Upper lobe of right lung (tissue), 1 donor: ENCODE measurements around the gene PLEKHO1. TPM values are rescaled to one million over a fixed set of nuclear protein-coding genes. Genes with fewer than 3 reads are reported as not detected.

Source experiments
- ATAC-seq: fragments of 200-7000 bp; cut with Tn5 transposase; one replicate; pipeline ENCODE4 v1.9.1; 2020; ENCODE audit warnings: mild to moderate bottlenecking, moderate library complexity
- DNase-seq: peaks from one replicate; pipeline ENCODE4 v3.0.0-alpha.2; 2020
- H3K27ac ChIP-seq: fragments of 200-600 bp; one replicate; pipeline ENCODE4 v1.8.0; 2022
- H3K27me3 ChIP-seq: fragments of 200-600 bp; one replicate; pipeline ENCODE4 v1.8.0; 2022; ENCODE audit warnings: mild to moderate bottlenecking
- H3K36me3 ChIP-seq: fragments of 200-600 bp; one replicate; pipeline ENCODE4 v1.8.0; 2022
- H3K4me1 ChIP-seq: fragments of 200-600 bp; one replicate; pipeline ENCODE4 v1.8.0; 2022
- H3K4me3 ChIP-seq: fragments of 200-600 bp; one replicate; pipeline ENCODE4 v1.8.0; 2022; ENCODE audit warnings: mild to moderate bottlenecking
- H3K9me3 ChIP-seq: fragments of 200-600 bp; one replicate; pipeline ENCODE4 v1.8.0; 2022
- intact Hi-C: fragments of 100-400 bp; cut with DNase I; formaldehyde crosslinking; loops from one replicate; pipeline ENCODE4 v1.11.0; 2022
- total RNA-seq: library from RNA; stranded (reverse); fragmentation: NEBNext Ultra II Directional; extraction: Animal tissue kit (Norgen Biotek cat#: 25700); gene quantifications from one replicate; pipeline ENCODE4 v1.2.1, GENCODE V29; 2021
- TF ChIP-seq, protein P1 (sequence below): fragments of 200-600 bp; IDR thresholded peaks from one replicate; pipeline ENCODE4 v1.8.0; 2022; ENCODE audit warnings: antibody characterized with exemption
- donor health status: DM: no; HTN: yes; CAD: no; lungs with severe emphysema.

The PLEKHO1 gene
- total RNA-seq, 1 donor from 2014 or later: 44.5 TPM

DNA sequence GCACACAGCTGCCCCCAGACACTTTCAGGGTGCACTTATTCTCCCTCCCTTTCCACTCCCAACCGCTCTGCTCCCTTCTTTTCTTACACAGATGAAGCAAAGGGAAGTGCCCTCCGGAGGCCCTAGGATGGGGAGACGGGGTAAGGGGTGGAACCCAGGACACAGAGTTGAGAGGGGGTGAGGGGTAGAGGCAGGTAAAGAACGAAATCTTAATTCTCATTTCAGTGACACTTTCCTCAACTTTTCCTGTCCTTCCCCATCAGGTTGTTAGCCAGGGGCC lies 12.8 kb downstream of the PLEKHO1 start:
- H3K9me3 ChIP-seq: no peaks in the 10 kb centered on the region
- intact Hi-C loops: no loop called here
- H3K27me3 ChIP-seq: no peaks in the 10 kb centered on the region
- H3K4me3 ChIP-seq: peak overlapping the region; percentile 35
- peaks cover 33% of the 10 kb centered on the region for H3K4me1 ChIP-seq
- DNase-seq: no peak
- ATAC-seq: no peak
- peak overlapping the region; percentile 87 for H3K27ac ChIP-seq
- TF ChIP-seq, protein P1, sequence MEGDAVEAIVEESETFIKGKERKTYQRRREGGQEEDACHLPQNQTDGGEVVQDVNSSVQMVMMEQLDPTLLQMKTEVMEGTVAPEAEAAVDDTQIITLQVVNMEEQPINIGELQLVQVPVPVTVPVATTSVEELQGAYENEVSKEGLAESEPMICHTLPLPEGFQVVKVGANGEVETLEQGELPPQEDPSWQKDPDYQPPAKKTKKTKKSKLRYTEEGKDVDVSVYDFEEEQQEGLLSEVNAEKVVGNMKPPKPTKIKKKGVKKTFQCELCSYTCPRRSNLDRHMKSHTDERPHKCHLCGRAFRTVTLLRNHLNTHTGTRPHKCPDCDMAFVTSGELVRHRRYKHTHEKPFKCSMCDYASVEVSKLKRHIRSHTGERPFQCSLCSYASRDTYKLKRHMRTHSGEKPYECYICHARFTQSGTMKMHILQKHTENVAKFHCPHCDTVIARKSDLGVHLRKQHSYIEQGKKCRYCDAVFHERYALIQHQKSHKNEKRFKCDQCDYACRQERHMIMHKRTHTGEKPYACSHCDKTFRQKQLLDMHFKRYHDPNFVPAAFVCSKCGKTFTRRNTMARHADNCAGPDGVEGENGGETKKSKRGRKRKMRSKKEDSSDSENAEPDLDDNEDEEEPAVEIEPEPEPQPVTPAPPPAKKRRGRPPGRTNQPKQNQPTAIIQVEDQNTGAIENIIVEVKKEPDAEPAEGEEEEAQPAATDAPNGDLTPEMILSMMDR: no peak
- peaks cover 11% of the 10 kb centered on the region for H3K36me3 ChIP-seq

DNA sequence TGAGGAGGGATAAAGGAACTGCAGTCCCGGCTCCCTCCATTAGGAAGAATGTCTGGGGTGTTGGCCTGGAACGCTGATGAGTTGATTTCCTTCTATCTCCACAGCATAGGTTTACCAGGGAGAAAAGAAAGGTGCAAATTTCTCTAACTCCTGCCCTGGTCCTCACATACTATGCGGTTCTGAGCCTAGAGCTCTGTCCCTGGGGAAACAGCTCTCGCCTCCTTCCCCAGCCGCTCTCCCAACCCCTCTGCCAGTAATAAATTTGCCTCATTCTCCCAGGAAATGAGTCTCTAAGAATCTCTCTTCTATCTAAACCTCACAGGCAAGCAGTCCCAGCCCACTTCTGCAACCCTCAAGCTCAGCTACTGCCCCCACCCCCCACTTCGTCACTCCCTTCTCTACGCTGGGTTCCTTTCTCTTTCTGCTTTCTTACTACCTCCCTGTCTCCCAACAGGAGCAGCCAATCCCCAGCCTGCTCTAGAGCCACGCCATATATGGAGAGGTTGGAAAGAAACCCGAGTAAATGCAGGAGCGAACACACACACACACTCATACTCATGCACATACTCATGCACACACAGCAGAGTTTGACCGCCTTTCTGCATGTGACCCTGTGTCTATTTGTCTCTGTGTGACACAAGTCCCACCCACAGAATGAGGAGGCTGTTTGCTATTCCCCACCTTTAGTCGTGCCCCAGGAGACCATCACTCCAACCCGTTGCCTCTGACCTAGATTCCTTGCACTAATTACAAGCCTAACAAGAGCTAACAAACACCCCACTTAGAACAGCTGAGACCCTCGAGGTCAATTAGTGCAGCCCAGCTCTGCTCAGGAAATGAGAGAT lies 13.4 kb downstream of the PLEKHO1 start:
- DNase-seq (peak; percentile 85), ATAC-seq (peak; percentile 92)
- H3K4me3 ChIP-seq: peak overlapping the region; percentile 35
- no peaks in the 10 kb centered on the region for H3K27me3 ChIP-seq
- peaks cover 33% of the 10 kb centered on the region for H3K4me1 ChIP-seq
- peak overlapping the region; percentile 87 for H3K27ac ChIP-seq
- H3K9me3 ChIP-seq: no peaks in the 10 kb centered on the region
- H3K36me3 ChIP-seq: peaks cover 6% of the 10 kb centered on the region
- TF ChIP-seq, protein P1: no peak
- intact Hi-C loops: no loop called here

DNA sequence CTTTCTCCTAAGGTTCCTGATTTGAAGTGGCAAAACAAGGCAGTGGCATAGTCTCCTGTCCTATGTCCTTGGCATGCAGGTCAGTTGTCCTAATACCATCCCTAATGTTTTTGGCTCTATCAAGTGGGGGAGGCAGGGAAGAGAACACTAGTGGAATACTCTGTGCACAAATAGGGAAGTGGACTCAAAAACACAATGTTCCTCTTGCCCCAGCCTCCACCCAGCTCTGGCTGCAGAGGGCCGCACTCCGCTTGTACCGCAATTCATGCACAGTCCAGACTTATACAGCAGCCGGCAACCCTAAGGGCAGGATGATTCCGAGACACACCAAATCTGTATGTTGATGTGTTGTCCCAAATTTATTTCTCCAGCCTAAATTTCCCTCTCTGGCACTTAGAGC lies 14.5 kb downstream of the PLEKHO1 start:
- ATAC-seq (peak; percentile 35), DNase-seq (no peak)
- TF ChIP-seq, protein P1: no peak
- intact Hi-C loops: no loop called here
- H3K4me3 ChIP-seq: no peak overlapping the region
- no peaks in the 10 kb centered on the region for H3K9me3 ChIP-seq
- H3K4me1 ChIP-seq: peaks cover 29% of the 10 kb centered on the region
- H3K27ac ChIP-seq: peak overlapping the region; percentile 87
- no peaks in the 10 kb centered on the region for H3K27me3 ChIP-seq
- H3K36me3 ChIP-seq: peaks cover 2% of the 10 kb centered on the region

DNA sequence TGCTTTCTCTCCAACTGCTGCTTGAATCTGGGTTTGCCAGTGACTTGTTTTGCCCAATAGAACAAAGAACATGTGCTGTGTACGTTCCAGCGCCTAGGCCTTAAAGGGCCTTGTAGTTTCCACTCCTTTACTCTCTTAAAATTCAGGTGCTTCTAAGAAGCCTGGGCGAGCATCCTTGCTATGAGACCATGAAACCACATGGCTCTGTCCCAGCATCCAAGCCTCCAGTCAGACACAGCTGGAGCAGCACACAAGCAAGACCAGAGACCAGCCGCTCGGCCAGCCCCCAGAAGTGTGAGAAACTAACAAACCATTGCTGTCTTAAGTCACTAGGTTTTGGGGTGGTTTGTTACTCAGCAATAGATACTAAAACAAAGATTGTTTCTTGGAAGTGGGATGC lies 15.1 kb downstream of the PLEKHO1 start:
- ATAC-seq (no peak), DNase-seq (no peak)
- peaks cover 25% of the 10 kb centered on the region for H3K4me1 ChIP-seq
- no peaks in the 10 kb centered on the region for H3K36me3 ChIP-seq
- intact Hi-C loops: no loop called here
- no peaks in the 10 kb centered on the region for H3K27me3 ChIP-seq
- no peak overlapping the region for H3K27ac ChIP-seq
- TF ChIP-seq, protein P1: no peak
- no peaks in the 10 kb centered on the region for H3K9me3 ChIP-seq
- H3K4me3 ChIP-seq: no peak overlapping the region

DNA sequence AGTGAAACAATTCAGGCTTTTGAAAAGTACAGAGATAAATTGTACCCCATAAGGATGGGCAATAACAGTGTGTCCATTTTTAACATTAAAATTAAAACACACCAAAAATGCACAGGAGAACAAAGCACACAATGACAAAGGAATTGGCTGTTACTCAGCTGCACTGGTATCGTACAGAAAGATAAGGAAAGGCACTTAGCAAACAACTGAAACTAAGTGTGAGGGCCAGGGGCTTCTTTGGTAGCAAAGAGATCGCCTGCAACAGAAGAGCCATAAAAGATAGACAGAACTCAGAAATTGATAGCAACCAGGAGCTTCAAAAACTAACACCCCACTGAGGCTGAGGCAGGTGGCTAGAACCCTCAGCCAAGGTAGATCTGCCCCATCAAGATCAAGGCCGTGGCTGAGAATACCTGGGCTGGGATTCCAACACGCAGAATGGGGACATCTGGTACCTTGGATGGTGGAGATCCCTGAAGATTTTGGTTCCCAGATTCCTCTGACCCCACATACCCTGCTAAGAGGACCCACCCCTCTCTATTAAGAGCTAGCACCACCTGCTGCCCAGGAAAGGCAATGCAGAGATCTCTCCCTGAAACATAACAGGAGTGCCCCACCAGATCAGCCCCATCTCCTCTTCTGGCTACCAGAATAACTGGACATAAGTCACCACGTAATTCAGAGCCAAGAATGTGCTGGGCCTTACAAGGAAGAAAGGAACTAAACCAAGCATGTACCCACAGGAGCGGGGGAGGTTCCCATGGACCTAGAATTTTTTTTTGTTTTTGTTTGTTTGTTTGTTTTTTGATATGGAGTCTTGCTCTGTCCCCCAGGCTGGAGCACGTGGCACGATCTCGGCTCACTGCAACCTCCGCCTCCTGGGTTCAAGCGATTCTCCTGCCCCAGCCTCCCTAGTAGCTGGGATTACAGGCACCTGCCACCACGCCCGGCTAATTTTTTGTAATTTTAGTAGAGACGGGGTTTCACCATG lies 16.2 kb downstream of the PLEKHO1 start:
- ATAC-seq (peak; percentile 38), DNase-seq (no peak)
- Histone ChIP-seq H3K36me3 (no peaks in the 10 kb centered on the region), H3K4me3 (no peak overlapping the region), H3K9me3 (no peaks in the 10 kb centered on the region), H3K27ac (peak overlapping the region; percentile 13), H3K4me1 (peaks cover 22% of the 10 kb centered on the region), H3K27me3 (no peaks in the 10 kb centered on the region)
- TF ChIP-seq, protein P1: peak; percentile 63
- intact Hi-C loops: no loop called here
